Pons (tissue), 1 donor: ENCODE measurements around the gene ZER1.
"Not testable (repeated sequence)": the region's sequence is repeated elsewhere in the genome, so short reads cannot be mapped to it uniquely, and the experiment has no call there.

Source experiments
- DNase-seq: peaks from one replicate; pipeline ENCODE4 v3.0.0-alpha.2; 2016; ENCODE audit warnings: low spot score

Gene ZER1

GRCh38 chr9:128715436-128715750 lies 56.3 kb downstream of the ZER1 start:
- DNase-seq = no peak

DNA sequence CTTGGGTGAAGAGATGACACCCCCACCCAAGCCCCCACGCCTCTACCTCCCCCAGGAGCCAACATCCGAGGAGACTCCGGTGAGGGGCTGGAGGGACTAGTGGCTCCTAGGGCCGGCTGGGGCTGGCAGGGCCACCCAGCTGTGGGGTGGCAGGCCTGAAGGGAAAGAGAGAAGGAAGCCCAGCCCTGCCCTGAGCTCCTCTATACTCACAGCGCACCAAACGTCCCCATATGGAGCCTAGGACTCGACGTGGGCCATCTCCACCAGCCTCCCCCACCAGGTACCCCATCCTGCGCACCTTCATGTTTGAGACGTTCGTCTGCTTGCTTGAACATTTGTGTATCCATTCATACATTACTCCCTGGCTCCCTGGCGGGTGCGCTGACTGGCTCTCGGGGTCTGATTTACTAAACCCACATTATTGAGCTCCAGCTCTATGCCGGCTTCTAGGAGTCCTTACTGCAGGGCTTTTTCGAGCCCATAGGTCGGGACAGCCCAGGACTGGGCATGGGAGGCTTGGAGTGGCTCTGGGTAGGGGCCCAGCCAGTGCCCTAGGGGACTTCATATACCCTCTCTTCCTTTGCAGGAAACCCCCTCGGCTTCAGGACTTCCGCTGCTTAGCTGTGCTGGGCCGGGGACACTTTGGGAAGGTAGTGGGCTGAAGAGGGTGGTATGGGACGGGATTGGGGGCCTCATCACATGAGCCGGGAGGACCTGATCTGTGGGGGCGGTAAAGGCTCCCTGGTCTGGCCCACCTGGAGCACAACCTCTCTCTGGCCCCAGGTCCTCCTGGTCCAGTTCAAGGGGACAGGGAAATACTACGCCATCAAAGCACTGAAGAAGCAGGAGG lies 56.9 kb downstream of the ZER1 start:
- no peak for DNase-seq

- no peak for DNase-seq
Measured at GRCh38 chr9:128713941-128714573, 57.7 kb downstream of the ZER1 start.

- no peak for DNase-seq
Measured at GRCh38 chr9:128713411-128713780, 58.3 kb downstream of the ZER1 start.

DNA sequence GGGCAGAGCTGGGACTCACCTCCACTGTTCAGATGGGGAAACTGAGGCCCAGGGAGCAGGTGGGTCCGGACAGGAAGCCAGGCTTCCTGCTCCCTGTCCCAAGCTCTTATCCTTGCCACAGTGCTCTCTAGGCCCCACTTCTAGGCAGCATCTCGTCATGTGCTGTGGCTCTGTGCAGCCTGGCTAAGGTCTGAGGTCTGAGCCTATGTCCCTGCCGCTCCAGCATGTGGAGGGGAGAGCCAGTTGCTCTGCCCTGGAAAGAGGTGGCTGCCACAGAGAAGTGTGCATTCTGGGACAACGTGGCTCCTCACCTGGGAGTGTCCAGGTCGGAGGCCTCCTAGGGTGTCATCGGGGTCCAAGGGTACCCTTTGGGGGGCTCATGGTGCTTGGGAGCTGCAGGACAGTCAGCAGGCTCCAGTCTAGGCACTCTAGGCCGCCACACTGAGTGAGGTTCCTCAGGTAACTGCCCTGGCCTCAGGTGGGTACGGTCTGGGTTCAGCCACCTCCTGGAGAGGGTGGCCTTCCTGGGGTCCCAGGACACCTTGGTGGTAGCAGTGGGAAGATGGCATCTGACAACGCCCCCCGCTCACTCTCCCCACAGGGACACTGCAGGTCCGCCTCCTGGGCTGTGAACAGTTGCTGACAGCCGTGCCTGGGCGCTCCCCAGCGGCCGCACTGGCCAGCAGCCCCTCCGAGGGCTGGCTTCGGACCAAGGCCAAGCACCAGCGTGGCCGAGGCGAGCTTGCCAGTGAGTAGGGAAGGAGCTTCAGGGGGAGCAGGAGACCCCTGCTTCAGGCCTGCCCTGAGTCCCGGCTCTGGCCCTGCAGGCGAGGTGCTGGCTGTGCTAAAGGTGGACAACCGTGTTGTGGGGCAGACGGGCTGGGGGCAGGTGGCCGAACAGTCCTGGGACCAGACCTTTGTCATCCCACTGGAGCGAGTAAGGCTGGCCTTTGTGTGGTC lies 59.0 kb downstream of the ZER1 start:
- DNase-seq = no peak

GRCh38 chr9:128707446-128707845 lies 64.3 kb downstream of the ZER1 start:
- no peak for DNase-seq

- no peak for DNase-seq
Measured at GRCh38 chr9:128706671-128707381, 64.9 kb downstream of the ZER1 start.

DNA sequence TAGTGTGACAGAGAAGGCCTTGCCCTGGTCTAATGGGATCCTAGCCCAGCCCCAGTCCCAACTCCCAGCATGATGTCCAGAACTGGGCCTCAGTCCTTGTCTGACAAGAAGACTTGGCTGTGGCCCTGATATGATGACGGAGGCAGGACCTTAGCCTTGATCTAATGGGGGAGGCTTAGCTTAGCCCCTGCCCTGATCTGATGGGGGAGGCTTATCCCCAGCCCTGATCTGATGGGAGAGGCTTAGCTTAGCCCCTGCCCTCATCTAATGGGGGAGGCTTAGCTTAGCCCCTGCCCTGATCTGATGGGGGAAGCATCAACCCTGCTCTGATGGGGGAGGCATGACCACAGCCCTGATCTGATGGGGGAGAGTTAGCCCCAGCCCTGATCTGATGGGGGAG lies 65.7 kb downstream of the ZER1 start:
- DNase-seq = no peak

DNA sequence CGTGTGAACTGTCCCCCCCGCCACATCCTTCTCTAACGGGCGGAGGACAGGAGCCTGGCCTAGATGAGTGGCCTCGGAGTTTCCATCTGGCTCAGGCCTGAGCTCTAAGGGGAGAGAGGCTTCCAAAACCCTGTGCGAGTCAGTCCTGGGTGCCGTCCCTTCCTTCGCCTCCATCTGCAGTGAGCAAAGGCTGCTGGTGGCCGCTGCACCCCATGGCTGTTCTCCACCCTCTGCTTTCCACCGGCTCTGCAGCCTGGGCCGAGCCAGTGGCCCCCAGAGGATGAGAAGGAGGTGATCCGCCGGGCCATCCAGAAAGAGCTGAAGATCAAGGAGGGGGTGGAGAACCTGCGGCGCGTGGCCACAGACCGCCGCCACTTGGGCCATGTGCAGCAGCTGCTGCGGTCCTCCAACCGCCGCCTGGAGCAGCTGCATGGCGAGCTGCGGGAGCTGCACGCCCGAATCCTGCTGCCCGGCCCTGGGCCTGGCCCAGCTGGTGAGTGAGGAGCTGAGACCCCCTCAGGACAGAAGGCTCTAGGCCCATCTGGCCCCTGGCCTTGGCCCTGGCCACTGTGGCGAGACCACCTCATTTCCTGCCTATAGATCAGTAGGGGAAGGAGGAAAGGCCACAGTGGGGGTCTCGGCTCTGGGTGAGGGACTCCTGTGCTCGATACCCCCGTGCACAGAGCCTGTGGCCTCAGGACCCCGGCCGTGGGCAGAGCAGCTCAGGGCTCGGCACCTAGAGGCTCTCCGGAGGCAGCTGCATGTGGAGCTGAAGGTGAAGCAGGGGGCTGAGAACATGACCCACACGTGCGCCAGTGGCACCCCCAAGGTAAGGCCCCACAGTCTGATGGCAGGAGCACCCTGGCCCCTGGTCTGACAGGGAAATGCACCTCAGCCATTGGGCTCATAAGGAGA lies 66.4 kb downstream of the ZER1 start:
- DNase-seq = no peak

DNA sequence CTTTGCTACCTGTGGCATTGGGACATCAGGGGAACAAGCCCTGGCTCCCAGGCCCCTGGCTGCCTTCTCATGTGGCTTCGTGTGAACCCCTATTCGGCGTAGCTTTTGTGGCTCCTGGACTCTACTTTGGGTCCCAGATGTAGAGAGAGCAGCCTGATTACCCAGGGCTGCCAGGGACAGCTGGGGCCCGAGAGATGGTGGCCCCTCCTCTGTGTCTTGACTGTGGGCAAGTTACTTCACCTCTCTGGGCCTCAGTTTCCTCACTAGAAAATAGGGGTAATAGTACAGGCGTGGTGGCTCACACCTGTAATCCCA lies 67.4 kb downstream of the ZER1 start:
- no peak for DNase-seq

DNA sequence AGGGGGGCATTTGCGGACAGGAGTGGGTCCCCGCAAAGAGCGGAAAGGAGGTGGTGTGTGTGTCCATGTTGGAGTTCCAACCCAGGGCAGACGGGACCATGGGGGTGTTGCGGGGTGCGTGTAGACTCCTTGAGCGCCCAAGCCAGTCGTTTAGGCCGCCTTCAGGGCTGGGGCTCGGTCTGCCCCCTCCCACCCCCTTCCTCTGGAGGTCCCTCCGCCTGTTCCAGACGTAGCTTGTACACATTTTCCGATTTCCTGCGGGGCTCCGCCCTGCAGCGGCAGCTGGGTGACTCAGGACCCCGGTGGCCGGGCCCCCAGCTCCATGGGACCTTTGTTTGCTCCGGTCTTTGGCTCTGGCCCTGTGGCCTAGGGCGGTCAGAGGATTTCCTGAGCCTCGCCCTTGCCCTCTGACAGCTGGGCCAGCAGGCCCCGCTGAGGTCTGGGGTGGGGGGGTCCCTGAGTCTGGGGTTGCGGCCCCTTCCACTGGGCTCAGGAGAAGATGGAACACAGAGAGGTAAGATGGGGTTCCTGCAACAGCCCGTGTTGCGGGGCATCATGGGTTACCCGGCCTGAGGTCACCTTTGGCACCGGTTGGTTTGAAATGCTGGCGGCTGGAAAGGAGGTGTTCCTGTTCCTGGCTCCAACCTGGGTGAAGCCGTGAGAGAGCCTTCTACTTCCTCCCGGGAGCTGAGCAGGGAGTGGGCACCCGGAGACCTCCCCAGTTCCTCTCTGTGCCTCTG lies 67.9 kb downstream of the ZER1 start:
- no peak for DNase-seq

DNA sequence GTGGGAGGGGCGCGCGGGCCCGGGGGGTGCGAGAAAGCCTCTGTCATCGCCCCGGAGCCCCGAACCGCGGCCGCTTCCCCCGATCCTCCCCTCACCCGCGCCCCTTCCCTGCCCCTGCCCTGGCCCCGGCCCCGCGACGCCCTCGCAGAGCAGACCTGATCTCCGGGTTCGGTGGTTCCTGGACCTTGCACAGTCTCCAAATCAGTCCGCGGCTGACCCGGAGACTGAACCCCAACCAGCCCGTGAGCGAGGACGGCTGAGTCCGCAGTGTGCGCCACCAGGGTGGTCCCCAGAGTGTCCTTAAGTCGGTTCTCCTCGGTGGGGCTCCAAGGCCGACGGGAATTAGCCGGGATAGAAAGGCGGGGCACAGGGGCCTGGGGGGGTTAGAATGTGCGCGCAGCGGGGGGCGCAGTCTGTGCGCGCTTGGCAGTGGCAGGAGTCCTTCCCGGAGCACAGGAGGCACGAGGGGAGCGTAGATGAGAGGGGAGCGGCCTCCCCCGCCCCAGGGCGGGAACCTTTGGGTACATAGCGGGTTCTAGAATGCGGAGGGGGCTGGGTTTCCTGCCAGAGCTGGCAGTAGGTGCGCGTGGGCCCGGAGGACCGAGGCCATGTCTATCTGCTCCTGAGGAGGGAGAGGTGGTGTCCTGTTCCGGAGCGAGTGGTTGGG lies 68.6 kb downstream of the ZER1 start:
- DNase-seq = no peak

GRCh38 chr9:128702445-128702948 lies 69.2 kb downstream of the ZER1 start, which contains the start of gene PKN3:
Gene PKN3 (plus strand): TSS chr9:128702503. CDS start chr9:128702916, 413 bp downstream.
- DNase-seq = peak; percentile 56

- DNase-seq = no peak
Measured at GRCh38 chr9:128701227-128701854, 70.4 kb downstream of the ZER1 start.

DNA sequence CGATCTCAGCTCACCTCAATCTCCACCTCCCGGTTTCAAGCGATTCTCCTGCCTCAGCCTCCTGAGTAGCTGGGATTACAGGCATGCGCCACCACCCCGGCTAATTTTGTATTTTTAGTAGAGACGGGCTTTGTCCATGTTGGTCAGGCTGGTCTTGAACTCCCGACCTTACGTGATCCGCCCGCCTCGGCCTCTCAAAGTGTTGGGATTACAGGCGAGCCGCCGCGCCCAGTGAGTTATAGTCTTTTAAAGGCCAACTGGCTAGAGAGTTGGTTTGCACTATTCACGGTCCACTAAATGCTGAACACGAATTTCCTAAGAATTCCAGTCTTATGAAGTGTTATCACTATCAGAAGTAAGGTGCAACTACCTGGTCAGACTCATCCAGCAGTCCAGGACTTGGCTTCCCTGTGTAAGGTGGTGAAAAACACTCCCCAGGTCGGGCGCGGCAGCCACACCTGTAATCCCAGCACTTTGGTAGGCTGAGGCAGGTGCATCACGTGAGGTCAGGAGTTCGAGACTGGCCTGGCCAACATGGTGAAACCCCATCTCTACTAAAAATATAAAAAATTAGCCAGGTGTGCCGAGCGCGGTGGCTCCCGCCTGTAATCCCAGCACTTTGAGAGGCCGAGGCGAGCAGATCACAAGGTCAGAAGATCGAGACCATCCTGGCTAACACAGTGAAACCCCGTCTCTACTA lies 72.5 kb downstream of the ZER1 start:
- DNase-seq = not testable (repeated sequence)

- DNase-seq = no peak
Measured at GRCh38 chr9:128696923-128697707, 74.6 kb downstream of the ZER1 start.

DNA sequence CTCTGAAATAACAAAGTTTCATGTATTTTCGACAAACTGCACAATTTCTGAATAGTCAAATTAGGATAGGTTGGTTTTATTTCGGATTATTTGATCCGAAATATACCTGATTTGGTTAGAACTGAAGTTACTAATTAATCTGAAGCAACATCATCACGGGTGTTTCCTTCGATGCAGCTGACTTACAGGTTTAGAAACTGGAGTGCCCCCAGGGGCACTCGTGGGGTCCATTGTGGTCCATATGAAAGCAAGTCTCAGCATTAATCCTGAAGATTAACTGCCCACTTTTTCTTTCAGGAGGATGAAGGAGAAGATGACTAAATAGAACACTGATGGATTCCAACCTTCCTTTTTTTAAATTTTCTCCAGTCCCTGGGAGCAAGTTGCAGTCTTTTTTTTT lies 77.4 kb downstream of the ZER1 start:
- no peak for DNase-seq

- not testable (repeated sequence) for DNase-seq
Measured at GRCh38 chr9:128693738-128694137, 78.0 kb downstream of the ZER1 start.
